Hepatocyte (in vitro differentiated cells): ENCODE measurements around the gene RAB11FIP4.

Experiments used
- EZH2phosphoT487 ChIP-seq: fragments of 200-600 bp; sonication (generic); IDR thresholded peaks from one replicate; pipeline ENCODE4 v1.6.1; 2018; ENCODE audit warnings: antibody characterized with exemption, mild to moderate bottlenecking, low read depth, moderate library complexity; ENCODE audit not compliant: unreplicated experiment, severe bottlenecking
- TF ChIP-seq, protein P1 (sequence below): fragments of 200-600 bp; sonication (generic); IDR thresholded peaks from 2 replicates; pipeline ENCODE4 v1.5.1; 2016; ENCODE audit warnings: antibody characterized with exemption, mild to moderate bottlenecking; ENCODE audit not compliant: poor library complexity

- TF ChIP-seq EZH2phosphoT487: no peak
- TF ChIP-seq, protein P1, sequence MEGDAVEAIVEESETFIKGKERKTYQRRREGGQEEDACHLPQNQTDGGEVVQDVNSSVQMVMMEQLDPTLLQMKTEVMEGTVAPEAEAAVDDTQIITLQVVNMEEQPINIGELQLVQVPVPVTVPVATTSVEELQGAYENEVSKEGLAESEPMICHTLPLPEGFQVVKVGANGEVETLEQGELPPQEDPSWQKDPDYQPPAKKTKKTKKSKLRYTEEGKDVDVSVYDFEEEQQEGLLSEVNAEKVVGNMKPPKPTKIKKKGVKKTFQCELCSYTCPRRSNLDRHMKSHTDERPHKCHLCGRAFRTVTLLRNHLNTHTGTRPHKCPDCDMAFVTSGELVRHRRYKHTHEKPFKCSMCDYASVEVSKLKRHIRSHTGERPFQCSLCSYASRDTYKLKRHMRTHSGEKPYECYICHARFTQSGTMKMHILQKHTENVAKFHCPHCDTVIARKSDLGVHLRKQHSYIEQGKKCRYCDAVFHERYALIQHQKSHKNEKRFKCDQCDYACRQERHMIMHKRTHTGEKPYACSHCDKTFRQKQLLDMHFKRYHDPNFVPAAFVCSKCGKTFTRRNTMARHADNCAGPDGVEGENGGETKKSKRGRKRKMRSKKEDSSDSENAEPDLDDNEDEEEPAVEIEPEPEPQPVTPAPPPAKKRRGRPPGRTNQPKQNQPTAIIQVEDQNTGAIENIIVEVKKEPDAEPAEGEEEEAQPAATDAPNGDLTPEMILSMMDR: no peak
These were observed 84.1 kb downstream of the RAB11FIP4 start for GRCh38 chr17:31475378-31476162.
